HG03457 (cell line): Measurements from ENCODE around the gene RAD23B.
A peak's percentile ranks its signal among the peaks of the same experiment; 100 is the strongest.
"Not testable (repeated sequence)": the region's sequence is repeated elsewhere in the genome, so short reads cannot be mapped to it uniquely, and the experiment has no call there.

ENCODE experiments used
- ATAC-seq: cut with Tn5 transposase; IDR thresholded peaks from one replicate; pipeline ENCODE4 v1.9.1; 2021; ENCODE audit warnings: moderate number of reproducible peaks; ENCODE audit not compliant: unreplicated experiment

RAD23B gene

GRCh38 chr9:107282759-107283622 lies at the start of gene RAD23B:
Gene RAD23B, plus strand, starts transcription at chr9:107283279. Its CDS starts 351 bp downstream, at chr9:107283630.
- peak; percentile 87 for ATAC-seq

- ATAC-seq = no peak
These were observed 47.2 kb upstream of the RAD23B start for GRCh38 chr9:107235765-107236442.

DNA sequence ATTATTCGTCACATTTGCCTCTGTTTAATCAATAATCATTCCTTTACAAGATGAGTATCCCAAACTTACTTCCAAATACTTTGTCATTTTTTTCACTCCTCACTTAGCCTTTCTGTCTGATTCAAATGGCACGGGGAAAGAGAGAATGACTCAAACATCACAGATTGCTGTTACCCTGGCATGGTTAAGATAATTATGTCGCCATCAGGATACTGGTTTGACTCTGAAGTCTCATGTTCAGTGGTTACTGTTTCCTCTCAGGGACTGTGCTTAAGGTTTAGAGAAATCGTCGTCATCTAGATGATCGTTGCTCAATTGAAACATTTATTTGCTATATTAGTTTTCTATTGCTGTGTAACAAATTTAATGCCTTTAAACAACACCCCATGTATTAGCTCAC lies 45.2 kb upstream of the RAD23B start:
- ATAC-seq = no peak

DNA sequence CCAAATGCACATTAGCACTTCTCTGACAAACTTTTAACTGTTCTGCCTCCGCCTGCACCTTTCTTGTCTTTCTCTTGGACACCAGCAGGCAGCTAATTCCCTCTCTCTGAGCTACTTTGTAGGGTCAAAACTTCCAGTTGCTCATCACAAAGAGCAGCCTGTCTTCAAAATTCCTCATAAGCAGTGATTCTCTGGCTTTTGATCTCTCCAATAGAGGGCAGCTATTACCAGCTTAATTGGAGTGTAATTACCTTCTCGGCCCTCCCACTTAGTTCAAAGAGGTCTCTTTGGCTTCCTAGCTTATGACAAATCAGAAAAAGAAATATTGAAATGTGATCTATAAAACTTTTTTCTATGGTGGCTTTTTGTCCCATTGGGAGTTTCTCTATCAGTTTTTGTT lies 43.6 kb upstream of the RAD23B start:
- no peak for ATAC-seq

DNA sequence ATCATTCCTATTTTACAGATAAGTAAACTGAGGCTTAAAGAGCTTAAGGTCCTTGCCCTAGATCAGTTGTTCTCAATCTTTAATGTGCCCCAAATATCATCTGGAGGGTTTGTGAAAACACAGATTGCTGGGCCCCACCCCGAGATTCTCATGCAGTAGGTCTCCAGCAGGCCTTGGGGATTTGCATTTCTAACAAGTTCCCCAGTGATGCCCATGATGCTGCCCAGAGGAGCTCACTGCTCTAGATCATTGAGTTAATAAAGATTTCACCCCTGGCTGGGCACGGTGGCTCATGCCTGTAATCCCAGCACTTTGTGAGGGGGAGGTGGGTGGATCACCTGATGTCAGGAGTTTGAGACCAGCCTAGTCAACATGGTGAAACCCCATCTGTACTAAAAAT lies 42.8 kb upstream of the RAD23B start:
- ATAC-seq = no peak

- ATAC-seq = no peak
These were observed 40.7 kb upstream of the RAD23B start for GRCh38 chr9:107242073-107243030.

- peak; percentile 52 for ATAC-seq
These were observed 39.3 kb upstream of the RAD23B start for GRCh38 chr9:107243742-107244141.

- no peak for ATAC-seq
These were observed 36.5 kb upstream of the RAD23B start for GRCh38 chr9:107246259-107247254.

GRCh38 chr9:107248714-107249113 lies 34.4 kb upstream of the RAD23B start:
- no peak for ATAC-seq

GRCh38 chr9:107249131-107249533 lies 33.9 kb upstream of the RAD23B start:
- no peak for ATAC-seq

DNA sequence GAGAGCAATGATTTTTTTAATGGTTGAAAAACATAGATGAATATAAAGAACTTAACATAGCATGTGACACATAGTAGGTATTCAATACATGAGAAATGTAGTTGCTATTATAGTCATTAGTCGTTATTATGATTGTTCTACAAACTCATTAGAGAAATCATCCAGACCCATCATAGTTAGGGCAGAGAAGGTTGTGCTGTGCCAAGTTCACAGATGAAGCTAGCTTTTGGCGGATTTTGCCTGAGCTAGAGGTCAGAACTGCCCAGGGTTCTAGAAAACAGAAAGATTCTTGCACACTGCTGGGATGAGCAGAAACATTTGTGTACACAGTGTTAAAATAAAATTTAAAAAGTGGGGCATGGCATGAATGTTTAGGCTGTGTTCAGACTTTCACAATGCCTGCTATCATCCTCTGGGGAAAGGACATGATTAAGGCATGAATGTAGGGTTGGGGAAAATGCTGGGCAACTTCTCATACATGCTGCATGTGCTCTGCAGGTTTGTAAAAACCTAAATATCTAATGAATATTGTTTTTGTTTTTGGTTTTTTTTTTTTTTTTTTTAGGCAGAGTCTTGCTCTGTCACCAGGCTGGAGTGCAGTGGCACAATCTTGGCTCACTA lies 33.3 kb upstream of the RAD23B start:
- no peak for ATAC-seq

DNA sequence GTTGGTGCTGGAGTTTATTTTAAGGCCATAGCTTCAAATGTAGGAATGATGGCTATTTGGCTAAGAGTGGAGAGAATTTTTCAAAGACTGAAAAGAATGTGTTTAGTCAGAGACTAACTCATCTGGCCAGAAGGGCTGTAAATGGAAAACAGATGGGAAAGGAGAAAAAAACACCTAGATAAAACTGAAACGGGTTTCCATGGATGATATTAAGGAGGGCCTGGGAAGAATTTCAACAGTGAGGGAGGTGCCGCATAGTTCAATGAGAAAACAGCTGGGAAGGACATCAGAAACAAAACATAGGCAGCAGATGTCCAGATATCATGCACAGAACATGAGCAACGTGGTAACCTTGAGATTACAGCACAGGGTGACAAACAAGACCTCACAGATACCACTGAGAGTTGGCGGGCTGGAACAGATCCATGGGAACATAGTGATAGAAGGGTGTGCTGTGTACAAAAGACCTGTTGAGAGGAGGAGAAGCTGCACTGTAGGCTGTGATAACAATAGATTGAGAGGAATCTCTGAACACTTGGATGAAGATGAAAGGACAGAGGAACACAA lies 31.2 kb upstream of the RAD23B start:
- ATAC-seq = no peak

- ATAC-seq = no peak
These were observed 24.2 kb upstream of the RAD23B start for GRCh38 chr9:107258919-107259318.

- not testable (repeated sequence) for ATAC-seq
These were observed 23.2 kb upstream of the RAD23B start for GRCh38 chr9:107259751-107260313.

DNA sequence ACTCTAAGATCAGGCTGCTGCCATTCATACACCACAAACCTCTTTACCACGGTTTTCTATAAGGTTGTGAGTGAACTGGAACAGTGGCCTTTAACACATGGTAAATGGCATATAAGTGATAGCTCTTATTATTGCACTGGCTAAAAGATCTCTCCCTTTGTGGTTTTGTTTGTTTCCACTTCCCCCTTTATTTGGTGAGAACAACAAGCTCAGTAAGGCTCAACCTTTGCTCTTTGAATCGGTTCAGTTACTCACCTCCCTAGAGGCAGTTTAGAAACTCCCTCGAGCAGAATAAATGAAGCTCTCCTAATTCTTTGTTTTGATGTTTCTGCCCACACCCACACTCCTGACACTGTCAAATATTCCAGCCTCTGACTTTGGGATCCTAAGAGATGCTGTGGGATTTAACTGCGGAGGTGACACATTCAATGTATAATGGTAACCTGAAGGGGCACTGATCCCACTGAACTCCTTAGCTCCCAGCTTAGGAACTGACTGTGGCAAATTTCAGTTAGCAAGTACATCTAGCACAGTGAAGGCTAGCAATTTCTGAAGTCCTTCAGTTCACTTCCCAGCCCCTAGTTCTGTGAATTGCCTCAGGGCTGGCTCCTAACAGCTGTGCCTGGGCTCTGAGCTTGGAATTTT lies 22.5 kb upstream of the RAD23B start:
- ATAC-seq = peak; percentile 99

DNA sequence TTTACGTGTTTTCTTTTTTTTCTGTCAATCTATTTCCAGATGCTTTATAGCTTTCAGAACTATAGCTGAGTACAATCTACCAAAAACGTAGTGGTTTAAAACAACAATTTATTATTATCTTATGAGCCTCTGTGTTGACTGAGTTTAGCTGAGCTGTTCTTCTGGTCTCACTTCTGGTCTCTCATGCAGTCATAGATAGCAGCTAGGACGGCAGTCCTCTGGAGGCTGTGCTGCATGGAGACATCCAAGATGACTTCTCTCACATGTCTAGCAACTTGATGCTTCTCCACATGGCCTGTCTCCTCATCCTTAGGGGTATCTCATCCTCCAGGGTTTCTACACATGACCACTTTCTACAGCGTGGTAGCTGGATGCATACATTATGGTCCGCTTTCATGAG lies 22.0 kb upstream of the RAD23B start:
- ATAC-seq = no peak

DNA sequence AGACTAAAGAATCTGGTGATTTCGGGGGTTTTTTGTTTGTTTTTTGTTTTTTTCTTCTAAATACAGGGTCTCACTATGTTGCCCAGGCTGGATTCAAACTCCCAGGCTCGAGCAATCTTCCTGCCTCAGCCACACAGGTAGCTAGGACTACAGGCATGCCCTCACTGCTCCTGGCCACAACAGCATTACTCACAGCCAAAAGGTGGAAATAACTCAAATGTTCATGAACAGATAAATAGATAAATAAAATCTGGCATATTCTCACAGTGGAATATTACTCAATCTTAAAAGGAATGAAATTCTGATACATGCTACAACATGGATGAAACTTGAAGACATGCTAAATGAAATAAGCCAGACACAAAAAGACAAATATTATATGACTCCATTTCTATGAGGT lies 19.8 kb upstream of the RAD23B start:
- ATAC-seq = no peak

- no peak for ATAC-seq
These were observed 16.3 kb upstream of the RAD23B start for GRCh38 chr9:107266624-107267368.
